HEK293 (cell line): ENCODE measurements around the gene TOM1.

Experiments used
- CTCF ChIA-PET: fragments of 350-600 bp; formaldehyde crosslinking; extraction: SDS; loops from one replicate; lab custom pipeline; 2021; ENCODE audit warnings: antibody characterized with exemption; lab: Yijun Ruan, JAX
- POLR2A ChIA-PET: fragments of 300-600 bp; formaldehyde crosslinking; extraction: SDS; loops from one replicate; lab custom pipeline; 2020; ENCODE audit warnings: antibody characterized with exemption, inconsistent platforms; lab: Yijun Ruan, JAX
- H3K27ac ChIP-seq: fragments of 200-500 bp; sonication (Bioruptor generic); 2 replicates; pipeline ENCODE4 v1.5.1; 2014; ENCODE audit warnings: low read depth, low read length, control low read depth, inconsistent platforms; ENCODE audit errors: extremely low read depth
- H3K36me3 ChIP-seq, 2 experiments: fragments of 200-500 bp in 1 of 2; sonication (Bioruptor generic) in 1 of 2; 1 replicate in 1 of 2; 2 replicates in 1 of 2; pipeline ENCODE4 v1.5.1; 2014 to 2017; ENCODE audit warnings: inconsistent platforms in 2 of 2, low read length in 2 of 2; ENCODE audit not compliant: control insufficient read depth in 2 of 2, insufficient read depth in 1 of 2
- H3K4me1 ChIP-seq: fragments of 200-500 bp; sonication (Bioruptor generic); 2 replicates; pipeline ENCODE4 v1.5.1; 2014; ENCODE audit warnings: mild to moderate bottlenecking, low read length, inconsistent platforms; ENCODE audit not compliant: control insufficient read depth, insufficient read depth
- H3K4me3 ChIP-seq: 2 replicates; pipeline ENCODE4 v1.5.1; 2011; ENCODE audit warnings: low read depth, mild to moderate bottlenecking, control low read depth, low read length, moderate library complexity
- H3K9me3 ChIP-seq: fragments of 200-500 bp; sonication (Bioruptor generic); 2 replicates; pipeline ENCODE4 v1.5.1; 2014; ENCODE audit warnings: low read depth, low read length, inconsistent platforms; ENCODE audit not compliant: control insufficient read depth, insufficient read depth
- CTCF ChIP-seq: fragments of 450-650 bp; formaldehyde crosslinking; IDR thresholded peaks from 2 replicates; pipeline ENCODE4 v1.5.1; 2016; ENCODE audit warnings: missing biosample characterization, missing genetic modification characterization
- ELK4 ChIP-seq: IDR thresholded peaks from 2 replicates; pipeline ENCODE4 v1.6.1; 2011; ENCODE audit warnings: mild to moderate bottlenecking, low read depth, low read length, borderline replicate concordance
- KLF17 ChIP-seq: fragments of 450-650 bp; formaldehyde crosslinking; IDR thresholded peaks from 2 replicates; pipeline ENCODE4 v1.5.1; 2016; ENCODE audit warnings: missing biosample characterization, missing genetic modification characterization
- KLF7 ChIP-seq: fragments of 450-650 bp; formaldehyde crosslinking; IDR thresholded peaks from 2 replicates; pipeline ENCODE4 v1.5.1; 2016; ENCODE audit warnings: missing biosample characterization, missing genetic modification characterization, borderline replicate concordance
- PATZ1 ChIP-seq: fragments of 450-650 bp; formaldehyde crosslinking; IDR thresholded peaks from 2 replicates; pipeline ENCODE4 v1.5.1; 2016; ENCODE audit warnings: missing biosample characterization, missing genetic modification characterization
- SP3 ChIP-seq: fragments of 450-650 bp; formaldehyde crosslinking; IDR thresholded peaks from 2 replicates; pipeline ENCODE4 v1.5.1; 2016; ENCODE audit warnings: missing biosample characterization, missing genetic modification characterization
- ZBTB21 ChIP-seq: fragments of 450-650 bp; formaldehyde crosslinking; IDR thresholded peaks from 2 replicates; pipeline ENCODE4 v1.5.1; 2017; ENCODE audit warnings: missing biosample characterization, missing genetic modification characterization
- ZBTB6 ChIP-seq: fragments of 450-650 bp; formaldehyde crosslinking; IDR thresholded peaks from 2 replicates; pipeline ENCODE4 v1.5.1; 2017; ENCODE audit warnings: missing biosample characterization, missing genetic modification characterization
- ZFP41 ChIP-seq: fragments of 450-650 bp; formaldehyde crosslinking; IDR thresholded peaks from 2 replicates; pipeline ENCODE4 v1.5.1; 2016; ENCODE audit warnings: missing biosample characterization, missing genetic modification characterization, borderline replicate concordance
- ZNF26 ChIP-seq: fragments of 450-650 bp; formaldehyde crosslinking; IDR thresholded peaks from 2 replicates; pipeline ENCODE4 v1.5.1; 2016; ENCODE audit warnings: missing biosample characterization, missing genetic modification characterization
- ZNF311 ChIP-seq: fragments of 450-650 bp; formaldehyde crosslinking; IDR thresholded peaks from 2 replicates; pipeline ENCODE4 v1.5.1; 2017; ENCODE audit warnings: missing biosample characterization, missing genetic modification characterization, borderline replicate concordance
- ZNF449 ChIP-seq: fragments of 450-650 bp; formaldehyde crosslinking; IDR thresholded peaks from 2 replicates; pipeline ENCODE4 v1.5.1; 2017; ENCODE audit warnings: missing biosample characterization, mild to moderate bottlenecking, missing genetic modification characterization, moderate library complexity
- ZNF623 ChIP-seq: fragments of 450-650 bp; formaldehyde crosslinking; IDR thresholded peaks from 2 replicates; pipeline ENCODE4 v1.5.1; 2016; ENCODE audit warnings: missing biosample characterization, missing genetic modification characterization
- ZNF658 ChIP-seq: fragments of 450-650 bp; formaldehyde crosslinking; IDR thresholded peaks from 2 replicates; pipeline ENCODE4; 2016; ENCODE audit warnings: missing biosample characterization, missing genetic modification characterization
- ZNF768 ChIP-seq: fragments of 450-650 bp; formaldehyde crosslinking; IDR thresholded peaks from 2 replicates; pipeline ENCODE4 v1.5.1; 2018; ENCODE audit warnings: missing biosample characterization, mild to moderate bottlenecking, missing genetic modification characterization
- ZNF830 ChIP-seq: fragments of 450-650 bp; IDR thresholded peaks from 2 replicates; pipeline ENCODE4 v1.5.0; 2018; ENCODE audit warnings: missing biosample characterization, missing genetic modification characterization, low read depth, mild to moderate bottlenecking, moderate library complexity

Gene TOM1

GRCh38 chr22:35354068-35354467 lies 54.4 kb downstream of the TOM1 start:
- H3K4me3 ChIP-seq, result no peak overlapping the region
- no peaks in the 10 kb centered on the region for H3K4me1 ChIP-seq
- ChIA-PET POLR2A (interaction anchor here (1.2 kb wide), 1 partner anchor 235 kb away, joined by 3 read pairs; no protein-coding TSS in a partner anchor), CTCF (interaction anchor here (0.6 to 0.7 kb wide), 3 partner anchors 16 to 870 kb away, joined by 3 to 5 read pairs (median 4); no protein-coding TSS in a partner anchor)
- H3K27ac ChIP-seq, result no peak overlapping the region
- no peak for TF ChIP-seq PATZ1 (tag by site-specific recombination)
- TF ChIP-seq ZNF768 (tag by site-specific recombination), result peak; percentile 39; the same call in 1 of the 2 replicates
- TF ChIP-seq, all 188 proteins: peak for 1
- Histone ChIP-seq H3K9me3 (no peaks in the 10 kb centered on the region), H3K36me3 (no peaks in the 10 kb centered on the region)

- Histone ChIP-seq H3K27ac (no peak overlapping the region), H3K9me3 (no peaks in the 10 kb centered on the region), H3K4me3 (no peak overlapping the region), H3K4me1 (peaks cover 2% of the 10 kb centered on the region; the same call in 1 of the 2 replicates)
- TF ChIP-seq ZNF26, result no peak
- TF ChIP-seq ZNF623, result peak; percentile 98
- TF ChIP-seq ELK4, result no peak
- TF ChIP-seq, all 188 proteins: peak for 1
- CTCF ChIA-PET, result interaction anchor here (0.6 to 1.7 kb wide), 2 partner anchors 73 to 208 kb away, joined by 4 to 8 read pairs; no protein-coding TSS in a partner anchor
- POLR2A ChIA-PET, result interaction anchor here (0.5 kb wide), 1 partner anchor 9 kb away, joined by 5 read pairs; no protein-coding TSS in a partner anchor
- H3K36me3 ChIP-seq, result no peaks in the 10 kb centered on the region
These were observed 58.4 kb downstream of the TOM1 start for GRCh38 chr22:35357883-35358621.

- no peak overlapping the region for H3K4me3 ChIP-seq
- POLR2A ChIA-PET, result no interaction called here
- H3K9me3 ChIP-seq, result no peaks in the 10 kb centered on the region
- no peaks in the 10 kb centered on the region for H3K36me3 ChIP-seq
- no peak overlapping the region for H3K27ac ChIP-seq
- CTCF ChIA-PET, result interaction anchor here (0.6 to 4.1 kb wide), 7 partner anchors 9 to 325 kb away, joined by 3 to 20 read pairs (median 4); partner anchors contain the start of gene HMOX1
- H3K4me1 ChIP-seq, result peaks cover 2% of the 10 kb centered on the region; the same call in 1 of the 2 replicates
- TF ChIP-seq CTCF, result no peak
- no peak for TF ChIP-seq ZNF449 (tag by site-specific recombination)
- TF ChIP-seq KLF7 (tag by site-specific recombination), result no peak
- TF ChIP-seq ZBTB21 (tag by site-specific recombination), result no peak
- TF ChIP-seq ZNF311 (tag by site-specific recombination), result no peak
- no peak for TF ChIP-seq ZBTB6 (tag by site-specific recombination)
- no peak for TF ChIP-seq SP3 (tag by site-specific recombination)
- TF ChIP-seq ZNF658 (tag by site-specific recombination), result no peak
- TF ChIP-seq ZFP41 (tag by site-specific recombination), result no peak
- no peak for TF ChIP-seq KLF17 (tag by site-specific recombination)
- no peak for TF ChIP-seq ZNF830 (tag by site-specific recombination)
These were observed 59.8 kb downstream of the TOM1 start for GRCh38 chr22:35359380-35360065.
